ENCODE measurements around the gene RASGEF1C.

RASGEF1C gene

GRCh38 chr5:180121826-180122413, 87.1 kb downstream of the RASGEF1C start:
- Mint-ChIP-seq H3K4me1 (ENCODE audit: low read depth) (peaks cover 2% of the 10 kb centered on the region), H3K27me3 (ENCODE audit: low read depth) (no peaks in the 10 kb centered on the region), H3K36me3 (ENCODE audit: low read depth) (no peaks in the 10 kb centered on the region), H3K9me3 (no peaks in the 10 kb centered on the region), H3K27ac (no peak overlapping the region), H3K4me3 (no peak overlapping the region)

GRCh38 chr5:180120237-180121101, 88.5 kb downstream of the RASGEF1C start:
- no peak overlapping the region for H3K4me3 Mint-ChIP-seq

GRCh38 chr5:180119903-180120236, 89.1 kb downstream of the RASGEF1C start:
- Mint-ChIP-seq H3K9me3 (no peaks in the 10 kb centered on the region), H3K4me3 (no peak overlapping the region), H3K4me1 (ENCODE audit: low read depth) (no peaks in the 10 kb centered on the region), H3K27ac (no peak overlapping the region), H3K27me3 (ENCODE audit: low read depth) (no peaks in the 10 kb centered on the region), H3K36me3 (ENCODE audit: low read depth) (no peaks in the 10 kb centered on the region)

More at GRCh38 chr5:180120237-180121101, 88.5 kb downstream of the RASGEF1C start:
- Mint-ChIP-seq H3K27ac (no peak overlapping the region), H3K4me1 (ENCODE audit: low read depth) (no peaks in the 10 kb centered on the region), H3K9me3 (no peaks in the 10 kb centered on the region), H3K27me3 (ENCODE audit: low read depth) (no peaks in the 10 kb centered on the region), H3K36me3 (ENCODE audit: low read depth) (no peaks in the 10 kb centered on the region)

GRCh38 chr5:180119031-180119902, 89.7 kb downstream of the RASGEF1C start:
- no peaks in the 10 kb centered on the region for H3K9me3 Mint-ChIP-seq
- H3K36me3 Mint-ChIP-seq (ENCODE audit: low read depth): no peaks in the 10 kb centered on the region
- no peaks in the 10 kb centered on the region for H3K27me3 Mint-ChIP-seq (ENCODE audit: low read depth)
- no peaks in the 10 kb centered on the region for H3K4me1 Mint-ChIP-seq (ENCODE audit: low read depth)
- H3K4me3 Mint-ChIP-seq: no peak overlapping the region
- H3K27ac Mint-ChIP-seq: no peak overlapping the region

GRCh38 chr5:180118391-180118791, 90.6 kb downstream of the RASGEF1C start:
- no peak overlapping the region for H3K4me3 Mint-ChIP-seq
- H3K27ac Mint-ChIP-seq: no peak overlapping the region
- H3K4me1 Mint-ChIP-seq (ENCODE audit: low read depth): no peaks in the 10 kb centered on the region
- no peaks in the 10 kb centered on the region for H3K36me3 Mint-ChIP-seq (ENCODE audit: low read depth)
- H3K9me3 Mint-ChIP-seq: no peaks in the 10 kb centered on the region
- no peaks in the 10 kb centered on the region for H3K27me3 Mint-ChIP-seq (ENCODE audit: low read depth)

- no peak overlapping the region for H3K4me3 Mint-ChIP-seq
Measured at GRCh38 chr5:180117000-180117725, 91.8 kb downstream of the RASGEF1C start.

GRCh38 chr5:180116077-180116999, 92.7 kb downstream of the RASGEF1C start:
- no peaks in the 10 kb centered on the region for H3K27me3 Mint-ChIP-seq (ENCODE audit: low read depth)
- H3K36me3 Mint-ChIP-seq (ENCODE audit: low read depth): no peaks in the 10 kb centered on the region
- H3K4me1 Mint-ChIP-seq (ENCODE audit: low read depth): no peaks in the 10 kb centered on the region
- no peak overlapping the region for H3K27ac Mint-ChIP-seq
- no peaks in the 10 kb centered on the region for H3K9me3 Mint-ChIP-seq
- H3K4me3 Mint-ChIP-seq: no peak overlapping the region

More at GRCh38 chr5:180117000-180117725, 91.8 kb downstream of the RASGEF1C start:
- Mint-ChIP-seq H3K27me3 (ENCODE audit: low read depth) (no peaks in the 10 kb centered on the region), H3K36me3 (ENCODE audit: low read depth) (no peaks in the 10 kb centered on the region), H3K27ac (no peak overlapping the region), H3K9me3 (no peaks in the 10 kb centered on the region), H3K4me1 (ENCODE audit: low read depth) (no peaks in the 10 kb centered on the region)

- Mint-ChIP-seq H3K4me3 (no peak overlapping the region), H3K4me1 (ENCODE audit: low read depth) (no peaks in the 10 kb centered on the region), H3K36me3 (ENCODE audit: low read depth) (no peaks in the 10 kb centered on the region), H3K27me3 (ENCODE audit: low read depth) (no peaks in the 10 kb centered on the region), H3K9me3 (no peaks in the 10 kb centered on the region), H3K27ac (no peak overlapping the region)
Measured at GRCh38 chr5:180115326-180116076, 93.5 kb downstream of the RASGEF1C start.

- Mint-ChIP-seq H3K27me3 (ENCODE audit: low read depth) (no peaks in the 10 kb centered on the region), H3K4me3 (no peak overlapping the region), H3K36me3 (ENCODE audit: low read depth) (no peaks in the 10 kb centered on the region), H3K27ac (no peak overlapping the region), H3K9me3 (no peaks in the 10 kb centered on the region), H3K4me1 (ENCODE audit: low read depth) (no peaks in the 10 kb centered on the region)
Measured at GRCh38 chr5:180114304-180115003, 94.6 kb downstream of the RASGEF1C start.

- Mint-ChIP-seq H3K9me3 (no peaks in the 10 kb centered on the region), H3K27me3 (ENCODE audit: low read depth) (no peaks in the 10 kb centered on the region), H3K4me3 (no peak overlapping the region), H3K36me3 (ENCODE audit: low read depth) (no peaks in the 10 kb centered on the region), H3K27ac (no peak overlapping the region), H3K4me1 (ENCODE audit: low read depth) (no peaks in the 10 kb centered on the region)
Measured at GRCh38 chr5:180113660-180114303, 95.2 kb downstream of the RASGEF1C start.

GRCh38 chr5:180112181-180112861, 96.7 kb downstream of the RASGEF1C start:
- Mint-ChIP-seq H3K27ac (no peak overlapping the region), H3K9me3 (peaks cover 8% of the 10 kb centered on the region), H3K4me3 (no peak overlapping the region), H3K4me1 (ENCODE audit: low read depth) (no peaks in the 10 kb centered on the region), H3K27me3 (ENCODE audit: low read depth) (no peaks in the 10 kb centered on the region), H3K36me3 (ENCODE audit: low read depth) (no peaks in the 10 kb centered on the region)
